ENCODE results near the gene SCFD1. TPM values are rescaled to one million over a fixed set of nuclear protein-coding genes. Genes with fewer than 3 reads are reported as not detected.

Gene SCFD1
- total and polyA plus RNA-seq, 3 donors from 2014 or later = 43.3 to 74.6 (median 63.3) TPM

- H3K4me3 ChIP-seq = no peak overlapping the region
- intact Hi-C loops (cut with DNase I; ENCODE audit: low total_unique reads) = no loop called here
- H3K36me3 ChIP-seq (ENCODE audit: low read depth, missing control alignments) = no peaks in the 10 kb centered on the region
- H3K27ac ChIP-seq = no peak overlapping the region
- no peaks in the 10 kb centered on the region for H3K4me1 ChIP-seq
- H3K9me3 ChIP-seq = no peaks in the 10 kb centered on the region
- H3K27me3 ChIP-seq = no peaks in the 10 kb centered on the region
- 84 to 89% methylated on average over 2 of the region's 2 CpGs for WGBS, 2 donors
- TF ChIP-seq POLR2A (IDR thresholded peaks at IDR 0.05) (no peak), CTCF (IDR thresholded peaks at IDR 0.05) (no peak)
- DNase-seq = no peak
These were observed 41.4 kb upstream of the SCFD1 start for GRCh38 chr14:30580616-30581282.

DNA sequence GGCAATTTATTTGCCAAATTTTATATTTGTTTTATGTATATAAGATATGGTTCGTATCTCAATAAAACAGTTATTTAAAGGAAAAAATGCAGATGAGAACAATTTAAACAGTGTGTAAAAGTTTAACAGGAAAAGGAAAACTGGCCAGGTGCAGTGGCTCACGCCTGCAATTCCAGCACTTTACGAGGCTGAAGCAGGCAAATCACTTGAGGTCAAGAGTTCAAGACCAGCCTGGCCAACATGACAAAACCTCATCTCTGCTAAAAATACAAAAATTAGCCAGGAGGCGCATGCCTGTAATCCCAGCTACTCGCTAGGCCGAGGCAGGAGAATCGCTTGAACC is 40.9 kb upstream of the SCFD1 start:
- DNase-seq = no peak
- no peaks in the 10 kb centered on the region for H3K36me3 ChIP-seq (ENCODE audit: low read depth, missing control alignments)
- H3K4me1 ChIP-seq = no peaks in the 10 kb centered on the region
- no peaks in the 10 kb centered on the region for H3K27me3 ChIP-seq
- H3K4me3 ChIP-seq = no peak overlapping the region
- 92 to 94% methylated on average over 7 of the region's 7 CpGs for WGBS, 2 donors
- H3K27ac ChIP-seq = no peak overlapping the region
- TF ChIP-seq CTCF (IDR thresholded peaks at IDR 0.05) (no peak), POLR2A (IDR thresholded peaks at IDR 0.05) (no peak)
- intact Hi-C loops (cut with DNase I; ENCODE audit: low total_unique reads) = no loop called here
- no peaks in the 10 kb centered on the region for H3K9me3 ChIP-seq

- Histone ChIP-seq H3K4me3 (no peak overlapping the region), H3K27ac (no peak overlapping the region), H3K27me3 (no peaks in the 10 kb centered on the region), H3K9me3 (no peaks in the 10 kb centered on the region), H3K36me3 (ENCODE audit: low read depth, missing control alignments) (no peaks in the 10 kb centered on the region), H3K4me1 (no peaks in the 10 kb centered on the region)
- intact Hi-C loops (cut with DNase I; ENCODE audit: low total_unique reads) = no loop called here
- DNase-seq = no peak
- whole genome bisulfite sequencing, 2 donors = 95 to 100% methylated on average over 1 of the region's 1 CpG
- TF ChIP-seq CTCF (IDR thresholded peaks at IDR 0.05) (no peak), POLR2A (IDR thresholded peaks at IDR 0.05) (no peak)
These were observed 39.7 kb upstream of the SCFD1 start for GRCh38 chr14:30582376-30582775.

DNA sequence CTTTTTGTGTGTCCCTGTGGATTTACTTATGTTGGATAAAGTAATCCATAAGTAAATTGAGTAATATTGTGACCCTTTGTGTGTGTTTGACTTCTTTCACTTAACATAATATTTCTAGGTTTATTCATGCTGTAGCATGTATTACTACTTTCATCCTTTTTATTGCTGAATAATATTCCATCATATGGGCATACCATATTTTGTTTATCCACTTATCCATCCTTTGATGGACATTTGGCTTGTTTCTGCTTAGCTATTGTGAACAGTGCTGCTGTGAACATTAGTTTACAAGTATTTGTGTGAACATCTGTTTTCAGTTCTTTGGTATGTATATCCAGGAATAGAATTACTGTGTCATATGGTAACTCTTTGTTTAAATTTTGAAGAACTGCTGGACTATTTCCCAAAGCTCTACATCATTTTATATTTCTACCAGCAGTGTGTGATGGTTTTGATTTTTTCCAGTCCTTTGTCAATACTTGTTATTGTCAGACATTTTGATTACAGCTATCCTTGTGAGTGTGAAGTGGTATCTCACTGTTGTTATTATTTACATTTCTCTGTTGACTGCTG is 38.0 kb upstream of the SCFD1 start:
- no peaks in the 10 kb centered on the region for H3K9me3 ChIP-seq
- H3K27me3 ChIP-seq = no peaks in the 10 kb centered on the region
- no peak for DNase-seq
- intact Hi-C loops (cut with DNase I; ENCODE audit: low total_unique reads) = no loop called here
- no peaks in the 10 kb centered on the region for H3K36me3 ChIP-seq (ENCODE audit: low read depth, missing control alignments)
- no peak overlapping the region for H3K27ac ChIP-seq
- H3K4me1 ChIP-seq = no peaks in the 10 kb centered on the region
- no peak for TF ChIP-seq CTCF (IDR thresholded peaks at IDR 0.05)
- TF ChIP-seq POLR2A (IDR thresholded peaks at IDR 0.05) = no peak
- no peak overlapping the region for H3K4me3 ChIP-seq

GRCh38 chr14:30585204-30585603 is 36.9 kb upstream of the SCFD1 start:
- no peak for DNase-seq
- no peak overlapping the region for H3K27ac ChIP-seq
- no peaks in the 10 kb centered on the region for H3K27me3 ChIP-seq
- H3K4me3 ChIP-seq = no peak overlapping the region
- intact Hi-C loops (cut with DNase I; ENCODE audit: low total_unique reads) = no loop called here
- TF ChIP-seq CTCF (IDR thresholded peaks at IDR 0.05) (no peak), POLR2A (IDR thresholded peaks at IDR 0.05) (no peak)
- H3K36me3 ChIP-seq (ENCODE audit: low read depth, missing control alignments) = no peaks in the 10 kb centered on the region
- no peaks in the 10 kb centered on the region for H3K9me3 ChIP-seq
- H3K4me1 ChIP-seq = no peaks in the 10 kb centered on the region
